RPMI8226 (cell line): ENCODE measurements around the gene KIF1A.

Experiments
- DNase-seq: peaks from one replicate; pipeline ENCODE4 v3.0.0-alpha.2; 2015

Gene KIF1A

DNA sequence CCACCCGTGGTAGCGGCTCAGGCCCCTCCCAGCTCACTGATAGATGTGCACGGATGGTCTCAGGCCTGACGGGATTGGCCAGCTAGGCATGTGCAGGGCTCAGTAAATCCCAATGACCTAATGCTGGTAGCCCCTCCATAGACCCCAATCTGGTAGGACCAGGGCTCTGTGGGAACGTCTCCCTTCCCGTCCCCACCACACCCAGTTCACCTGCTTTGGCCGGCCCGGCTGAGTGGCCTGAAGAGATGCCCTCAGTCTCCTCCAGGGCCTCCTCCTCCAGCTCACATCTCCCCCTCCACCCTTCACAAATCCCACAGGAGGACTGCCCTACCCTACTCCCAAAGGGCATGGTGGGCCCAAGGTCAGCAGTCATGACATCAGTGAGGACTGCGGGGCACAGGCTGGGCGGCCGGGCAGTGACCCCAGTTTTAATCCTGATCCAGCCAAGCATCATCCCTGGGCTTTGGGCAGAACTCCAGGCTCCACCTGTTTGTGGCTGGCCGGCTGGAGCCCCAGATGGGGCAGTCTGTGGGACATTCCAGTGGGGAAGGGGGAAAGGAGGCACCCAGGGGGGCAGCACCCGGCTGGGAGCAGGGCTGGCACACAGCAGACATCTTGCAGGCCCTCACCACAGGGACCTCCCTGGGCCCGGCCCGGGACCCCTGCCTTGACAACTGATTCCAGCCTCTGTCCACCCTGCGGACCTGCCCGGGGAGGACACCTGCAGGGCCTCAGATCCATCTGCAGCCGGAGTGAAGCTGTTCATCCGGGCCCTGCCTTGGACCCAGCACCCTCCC lies 2.3 kb downstream of the KIF1A start:
- DNase-seq: no peak

DNA sequence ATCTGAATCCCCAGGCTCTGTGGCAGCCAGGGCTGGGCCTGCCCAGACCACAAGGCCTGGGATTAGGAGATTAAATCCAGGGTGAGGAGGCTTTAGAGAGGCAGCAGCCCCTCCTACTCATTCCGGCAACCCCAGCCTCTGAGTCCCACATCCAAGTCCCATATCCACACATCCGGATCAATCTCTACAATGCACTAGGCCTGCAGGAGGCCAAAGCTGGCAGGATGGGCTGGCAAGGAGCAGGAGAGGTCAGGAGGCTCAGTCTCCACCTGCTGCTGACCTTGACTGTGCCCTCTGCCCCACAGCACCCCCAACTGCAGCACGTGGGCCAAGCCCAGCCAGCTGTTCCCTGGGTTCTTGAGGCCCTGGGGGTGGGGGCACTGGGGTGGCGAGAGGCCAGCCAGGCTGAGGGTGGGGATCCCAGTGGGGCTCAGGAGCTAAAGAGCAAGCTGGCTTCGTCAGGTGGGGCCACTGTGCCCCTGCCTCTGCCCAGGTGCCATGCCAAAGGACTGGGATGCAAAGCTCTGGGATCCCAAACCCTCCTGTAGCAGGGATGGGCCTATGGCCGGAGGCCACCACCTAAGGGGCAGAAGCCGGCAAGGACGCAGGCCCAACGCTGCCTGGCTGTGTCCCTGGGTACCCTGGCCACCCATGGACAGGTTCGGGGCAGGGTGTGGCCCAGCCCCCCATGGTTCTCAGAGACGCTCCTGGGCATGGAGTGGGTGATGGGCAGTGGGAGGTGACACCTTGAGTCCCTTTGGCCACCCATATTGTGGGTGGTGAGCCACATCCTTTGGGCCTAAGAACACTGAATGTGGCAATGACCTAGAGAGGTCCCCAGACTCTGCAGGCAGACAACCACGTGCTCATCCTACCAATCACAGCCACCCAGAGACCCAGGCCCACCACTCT lies 3.2 kb downstream of the KIF1A start:
- DNase-seq: no peak

DNA sequence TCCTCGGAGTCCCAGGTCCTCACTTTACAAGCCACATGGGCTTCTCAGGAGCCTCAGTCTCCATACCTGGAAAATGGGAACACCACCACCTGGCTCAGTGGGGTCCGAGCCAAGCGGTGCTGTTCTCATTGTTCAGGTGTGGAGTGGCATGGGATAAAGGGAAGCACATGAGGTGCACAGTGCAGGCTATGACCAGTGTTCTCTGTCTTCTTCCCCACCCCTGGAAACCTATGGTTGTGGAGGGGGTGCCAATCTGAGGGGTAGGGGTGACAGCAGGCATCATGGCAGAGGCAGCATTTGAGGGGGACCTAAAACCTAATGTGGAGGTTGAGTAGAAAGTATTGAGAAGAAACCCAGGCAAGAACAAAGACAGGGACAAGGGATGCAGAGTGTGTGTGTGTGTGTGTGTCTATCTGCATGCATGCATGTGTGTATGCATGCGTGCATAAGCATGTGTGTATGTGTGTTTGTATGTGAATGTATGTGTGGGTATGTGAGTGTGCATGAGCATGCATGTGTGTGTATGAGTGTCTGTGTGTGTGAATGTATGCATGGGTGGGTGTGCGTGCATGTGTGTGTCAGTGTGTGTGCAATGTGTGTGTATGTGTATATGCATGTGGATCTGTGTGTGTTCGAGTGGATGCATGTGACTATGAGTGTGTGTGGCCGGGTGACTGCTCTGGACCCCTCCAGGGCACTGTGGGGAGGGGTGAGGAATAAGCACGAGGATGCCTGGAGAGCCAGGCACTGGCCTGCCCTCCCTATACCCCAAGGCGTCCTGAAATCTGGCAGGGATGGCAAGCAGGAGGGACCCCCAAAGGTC lies 4.0 kb downstream of the KIF1A start:
- no peak for DNase-seq

DNA sequence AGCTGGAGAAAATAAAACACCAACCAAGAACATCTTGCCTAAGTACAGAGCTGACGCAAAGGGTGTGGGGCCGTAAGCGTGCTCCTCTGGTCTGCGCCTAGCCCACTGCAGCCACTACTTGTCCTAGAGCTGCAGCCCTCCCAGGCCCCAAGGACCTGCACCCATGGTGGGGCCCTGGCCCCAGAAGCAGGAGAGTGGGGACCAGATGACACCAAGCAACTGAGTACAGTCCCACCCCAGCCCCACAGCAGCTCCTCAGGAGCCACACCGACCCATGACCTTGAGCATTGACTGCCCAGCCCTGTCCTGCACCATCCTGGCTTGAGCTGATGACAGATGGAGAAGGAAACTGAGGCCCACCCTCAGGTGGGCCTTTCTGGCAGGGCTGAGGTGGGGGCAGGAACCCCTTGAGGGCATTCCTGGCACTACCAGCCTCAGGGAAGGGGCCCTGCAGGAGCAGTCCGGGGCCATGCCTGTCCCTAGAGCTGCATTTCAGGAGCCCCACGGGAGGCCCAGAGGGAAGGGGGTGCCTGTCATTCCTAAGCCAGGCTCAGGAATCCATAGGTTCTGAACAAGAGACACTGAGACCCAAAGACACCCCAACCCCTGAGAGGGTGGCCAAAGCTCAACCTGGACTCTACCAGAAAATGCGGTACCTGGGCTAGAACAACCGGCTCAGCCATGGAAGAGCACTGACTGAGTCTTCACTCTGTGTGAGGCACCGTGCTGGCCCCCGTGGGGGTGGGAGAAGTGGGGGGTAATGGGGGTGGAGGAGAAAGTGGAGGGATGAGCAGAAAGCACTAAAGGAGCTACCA lies 4.9 kb downstream of the KIF1A start:
- no peak for DNase-seq

DNA sequence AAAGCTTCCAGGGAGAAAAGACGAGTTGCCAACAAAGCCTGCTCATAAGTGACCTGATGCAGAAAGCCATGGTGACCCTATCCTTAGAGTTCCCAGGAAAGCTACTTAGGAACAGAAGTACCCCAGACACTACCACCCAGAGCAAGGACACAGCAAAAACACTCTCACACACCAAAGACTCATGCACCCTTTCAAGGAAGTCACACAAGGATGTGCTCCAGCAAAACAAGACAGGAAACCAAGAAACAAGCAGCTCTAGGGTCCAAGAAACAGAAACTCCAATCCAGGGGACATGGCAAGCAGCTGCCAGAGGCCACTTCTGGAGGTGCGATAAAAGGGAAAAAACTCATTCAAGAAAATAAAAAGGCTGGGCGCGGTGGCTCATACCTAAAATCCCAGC lies 5.7 kb downstream of the KIF1A start:
- no peak for DNase-seq

DNA sequence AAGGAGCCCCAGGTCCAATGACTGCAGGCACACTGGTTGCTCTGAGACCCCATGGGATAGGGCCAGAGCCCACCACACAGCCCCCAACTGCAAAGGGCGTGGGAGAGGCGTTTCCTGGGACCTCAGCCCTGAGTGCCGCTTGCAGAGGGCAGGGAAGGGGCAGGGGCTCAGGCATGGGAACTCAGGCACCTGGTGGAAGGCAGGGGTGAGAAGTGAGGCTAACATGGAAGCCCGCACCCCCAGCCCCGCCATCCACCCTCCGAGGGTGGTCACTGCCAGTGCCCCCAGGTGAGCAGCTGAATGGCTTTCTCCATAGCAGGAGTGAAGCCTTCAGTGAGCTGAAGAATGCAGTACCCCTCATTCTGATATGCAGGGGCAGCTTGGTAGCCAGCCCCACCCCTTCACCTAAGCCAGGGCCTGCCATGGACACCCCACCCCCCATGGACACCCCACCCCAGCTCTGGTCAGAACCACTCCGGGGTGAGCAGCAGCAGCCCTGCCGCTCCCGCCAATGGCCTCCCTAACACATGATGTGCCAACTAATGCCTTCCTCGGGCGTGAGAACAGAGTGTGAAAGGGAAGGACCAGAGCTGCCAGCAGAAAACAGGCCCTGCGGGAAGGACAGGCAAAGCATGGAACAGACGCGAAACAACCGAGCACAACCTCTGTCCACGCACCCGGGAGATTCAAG lies 6.6 kb downstream of the KIF1A start:
- DNase-seq: no peak

DNA sequence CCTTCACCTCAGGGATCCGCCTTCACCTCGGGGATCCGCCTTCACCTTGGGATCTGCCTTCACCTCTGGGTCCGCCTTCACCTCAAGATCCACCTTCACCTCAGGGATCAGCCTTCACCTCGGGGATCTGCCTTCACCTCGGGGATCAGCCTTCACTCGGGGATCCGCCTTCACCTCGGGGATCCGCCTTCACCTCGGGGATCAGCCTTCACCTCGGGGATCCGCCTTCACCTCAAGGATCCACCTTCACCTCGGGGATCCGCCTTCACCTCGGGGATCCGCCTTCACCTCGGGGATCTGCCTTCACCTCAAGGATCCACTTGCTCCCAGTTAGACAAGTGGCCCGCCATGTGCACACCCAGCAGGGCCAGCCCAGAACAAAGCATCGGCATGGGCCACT lies 7.3 kb downstream of the KIF1A start:
- DNase-seq: no peak

DNA sequence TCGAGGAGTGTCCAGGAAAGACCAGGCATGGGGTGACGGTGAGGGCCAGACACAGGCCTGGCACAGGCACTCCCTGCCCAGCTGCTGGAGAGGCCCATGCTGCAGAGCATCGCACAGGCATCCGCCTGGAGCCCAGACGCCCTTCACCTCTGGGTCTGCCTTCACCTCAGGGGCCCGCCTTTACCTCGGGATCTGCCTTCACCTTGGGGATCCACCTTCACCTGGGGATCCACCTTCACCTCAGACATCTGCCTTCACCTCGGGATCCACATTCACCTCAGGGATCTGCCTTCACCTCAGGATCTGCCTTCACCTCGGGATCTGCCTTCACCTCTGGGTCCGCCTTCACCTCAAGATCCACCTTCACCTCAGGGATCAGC lies 7.7 kb downstream of the KIF1A start:
- DNase-seq: no peak

DNA sequence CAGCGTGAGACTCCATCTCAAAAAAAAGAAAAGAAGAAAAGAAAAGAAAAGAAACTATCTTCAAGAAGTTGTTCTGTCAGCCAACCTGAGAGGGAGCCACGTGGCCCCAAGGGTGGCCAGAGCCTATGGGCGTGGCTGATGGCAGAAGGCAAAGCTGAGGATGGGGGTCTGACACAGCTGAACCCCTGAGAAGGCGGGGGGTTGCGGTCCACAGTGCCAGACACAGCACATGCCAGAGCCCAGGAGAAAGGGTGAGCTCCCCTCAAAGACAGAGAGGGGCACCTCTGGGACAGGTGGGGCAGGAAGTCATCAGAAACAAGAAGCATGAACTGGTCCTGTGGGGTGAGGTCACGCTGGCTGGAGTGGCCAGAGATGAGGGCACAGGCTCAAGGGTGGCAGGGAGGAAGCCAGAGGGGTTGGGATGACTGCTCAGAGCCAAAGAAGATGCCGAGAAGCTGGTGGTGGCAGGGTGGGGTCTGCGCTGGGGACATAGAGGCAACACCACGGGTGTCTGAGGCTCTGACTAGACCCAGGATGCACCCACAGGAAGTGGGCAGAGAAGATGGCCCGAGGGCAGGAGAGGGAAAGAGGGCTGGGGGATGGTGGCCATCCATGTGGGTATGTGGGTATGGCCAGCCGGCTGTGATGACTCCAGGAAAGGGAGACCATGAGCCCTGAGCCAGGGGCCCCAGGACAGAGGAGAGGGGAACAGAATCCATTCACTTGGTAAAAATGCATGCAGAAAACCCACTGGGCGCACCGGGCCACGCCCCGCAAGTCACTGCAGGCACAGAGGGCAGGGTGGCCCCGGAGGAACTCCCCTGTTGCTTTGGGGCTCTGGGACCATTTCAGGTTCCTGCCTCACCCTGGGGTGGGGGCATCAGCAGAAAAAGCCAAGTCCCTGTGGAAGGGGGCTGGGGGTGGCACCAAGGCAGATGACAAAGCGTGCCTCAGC lies 8.4 kb downstream of the KIF1A start:
- DNase-seq: no peak

DNA sequence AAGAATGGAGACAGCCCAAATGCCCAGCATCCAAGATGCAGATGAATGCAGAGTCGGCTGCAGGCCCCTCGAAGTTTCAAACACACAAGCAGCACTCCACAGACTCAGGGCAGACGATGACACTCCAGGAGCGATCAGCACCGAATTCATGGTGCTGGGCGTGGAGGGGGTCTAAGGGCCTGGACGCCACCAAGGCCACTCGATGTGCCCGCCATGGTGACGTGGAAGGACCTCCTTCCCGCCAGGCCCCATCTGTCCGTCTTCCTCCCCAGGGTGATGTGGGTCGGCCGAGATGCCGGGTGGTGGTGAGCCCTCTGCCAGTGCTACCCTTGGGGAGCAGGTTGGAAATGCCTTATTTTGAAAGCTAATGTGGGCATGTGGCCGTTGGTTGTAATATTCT lies 9.4 kb downstream of the KIF1A start:
- DNase-seq: no peak

DNA sequence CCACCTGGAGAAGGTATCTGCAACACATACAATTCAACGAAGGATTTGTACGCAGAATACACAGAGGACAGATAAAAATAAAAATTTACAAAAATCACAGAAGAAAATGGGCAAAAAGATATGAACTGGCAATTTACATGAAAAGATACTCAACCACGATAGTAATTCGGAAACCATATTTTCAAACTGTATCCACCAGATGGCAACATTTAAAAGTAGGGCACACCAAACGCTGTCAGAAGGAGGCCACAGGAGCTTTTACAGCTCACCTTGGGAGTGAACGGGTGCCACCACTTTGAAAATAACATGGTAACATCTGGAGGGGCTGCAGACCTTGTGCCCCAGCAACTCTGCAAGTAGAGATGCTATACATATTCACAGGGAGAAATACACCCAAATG lies 9.8 kb downstream of the KIF1A start:
- DNase-seq: peak; percentile 24

DNA sequence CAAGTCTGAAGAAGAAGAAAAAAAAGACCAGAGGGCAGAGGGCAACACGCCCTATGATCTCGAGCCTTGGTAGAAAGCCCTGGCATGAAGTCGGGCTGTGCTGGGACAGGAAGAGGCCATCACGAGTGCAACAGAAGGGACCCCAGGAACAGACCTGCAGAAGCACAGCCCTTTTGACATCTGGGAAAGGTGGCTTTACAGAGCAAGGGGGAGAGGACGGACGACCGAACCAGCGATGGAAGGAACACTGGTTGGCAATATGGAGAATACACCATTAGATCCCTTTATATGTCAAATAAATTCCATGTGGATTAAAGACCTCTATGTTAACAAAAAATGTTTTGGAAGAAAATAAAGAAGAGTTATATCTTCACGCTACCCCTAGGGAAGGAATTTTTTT lies 10.7 kb downstream of the KIF1A start:
- no peak for DNase-seq

DNA sequence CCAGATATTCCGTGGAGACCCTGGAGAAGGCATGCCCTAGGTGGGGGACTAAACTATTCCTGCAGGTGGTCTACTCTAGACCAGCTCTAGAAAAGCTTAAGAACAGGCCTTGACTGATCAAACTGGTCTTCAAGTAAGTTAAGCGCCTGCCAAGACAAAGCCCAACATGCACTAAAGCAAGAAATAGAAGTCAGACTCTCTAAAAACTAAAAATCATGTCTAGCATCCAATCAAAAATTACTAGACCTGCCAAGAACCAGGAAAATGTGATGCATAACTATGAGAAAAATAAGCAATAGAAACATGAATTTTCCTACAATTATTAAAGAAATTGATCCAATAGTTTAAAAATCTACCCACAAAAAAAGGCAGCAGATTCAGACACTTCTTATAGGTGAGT lies 13.6 kb downstream of the KIF1A start:
- DNase-seq: no peak

DNA sequence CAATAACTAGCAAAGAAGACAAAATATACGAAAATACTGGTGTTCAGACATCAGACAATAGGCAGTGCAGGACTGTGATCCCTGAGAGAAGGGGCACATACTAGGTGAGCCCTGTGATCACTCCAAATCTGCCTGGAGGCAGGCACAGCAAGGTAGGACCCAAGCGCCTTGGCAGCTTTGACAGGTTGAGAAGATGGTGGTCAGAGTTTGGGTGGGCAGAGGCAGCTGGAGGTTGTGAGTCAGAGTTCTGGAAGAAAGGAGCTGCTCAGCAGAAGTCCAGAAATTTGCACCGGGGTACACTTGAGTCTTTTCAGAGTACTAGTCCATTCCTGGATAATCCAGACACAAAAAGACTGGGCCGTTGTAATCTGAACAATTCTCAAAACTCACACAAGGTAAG lies 14.0 kb downstream of the KIF1A start:
- DNase-seq: no peak

DNA sequence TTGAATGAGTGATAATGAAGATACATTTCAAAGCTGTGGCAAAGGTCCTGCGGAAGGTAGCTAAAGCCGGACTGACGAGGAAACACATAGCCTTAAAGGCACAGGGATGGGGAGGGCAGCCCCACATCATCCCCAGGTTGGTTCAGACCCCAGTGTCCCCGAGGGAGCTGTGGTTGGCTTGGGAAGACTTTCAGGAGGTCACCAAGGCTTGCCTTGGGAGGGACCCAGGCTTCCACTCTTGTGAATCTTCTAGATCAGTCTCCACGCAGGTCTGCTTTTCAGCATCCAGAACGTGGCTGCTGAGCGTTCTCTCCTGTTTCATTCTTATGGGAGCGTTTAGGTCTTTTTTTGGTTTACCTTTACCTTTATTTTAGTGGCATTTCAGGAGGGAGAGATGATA lies 16.8 kb downstream of the KIF1A start:
- no peak for DNase-seq

DNA sequence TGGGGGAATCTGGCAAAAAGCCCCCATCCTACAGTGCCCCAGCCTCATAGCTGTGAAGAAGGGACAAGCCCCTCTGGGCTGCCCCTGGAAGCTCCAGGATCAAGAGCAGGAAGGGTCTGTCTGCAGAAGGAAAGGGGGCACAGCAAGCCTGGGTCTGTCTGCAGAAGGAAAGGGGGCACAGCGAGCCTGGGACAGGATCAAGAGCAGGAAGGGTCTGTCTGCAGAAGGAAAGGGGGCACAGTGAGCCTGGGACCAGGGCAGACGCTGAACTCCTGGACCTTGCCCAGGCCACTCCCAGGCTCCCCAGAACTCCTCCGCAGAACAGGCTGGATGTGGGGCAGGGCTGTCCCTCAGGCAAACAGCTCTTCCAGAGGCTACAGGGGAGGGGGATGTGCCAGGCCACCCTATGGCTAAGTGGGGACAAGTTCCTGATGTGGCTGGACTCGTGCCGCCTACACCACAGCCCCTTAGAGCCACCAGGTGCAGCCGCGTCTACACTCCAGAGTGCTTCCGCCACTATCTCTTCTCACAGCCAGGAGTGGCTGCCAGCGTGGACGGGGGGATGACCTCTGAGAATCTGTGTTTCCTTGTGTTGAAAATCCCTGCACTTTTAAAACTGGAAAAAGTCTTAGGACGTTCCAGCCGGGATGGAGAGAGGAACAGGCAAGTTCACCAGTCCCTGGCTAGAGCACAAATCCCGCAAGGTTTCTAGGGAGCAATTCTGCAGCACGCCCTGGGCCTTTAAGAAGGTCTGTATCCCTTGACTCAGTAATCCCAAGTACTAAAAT lies 20.8 kb downstream of the KIF1A start:
- no peak for DNase-seq

DNA sequence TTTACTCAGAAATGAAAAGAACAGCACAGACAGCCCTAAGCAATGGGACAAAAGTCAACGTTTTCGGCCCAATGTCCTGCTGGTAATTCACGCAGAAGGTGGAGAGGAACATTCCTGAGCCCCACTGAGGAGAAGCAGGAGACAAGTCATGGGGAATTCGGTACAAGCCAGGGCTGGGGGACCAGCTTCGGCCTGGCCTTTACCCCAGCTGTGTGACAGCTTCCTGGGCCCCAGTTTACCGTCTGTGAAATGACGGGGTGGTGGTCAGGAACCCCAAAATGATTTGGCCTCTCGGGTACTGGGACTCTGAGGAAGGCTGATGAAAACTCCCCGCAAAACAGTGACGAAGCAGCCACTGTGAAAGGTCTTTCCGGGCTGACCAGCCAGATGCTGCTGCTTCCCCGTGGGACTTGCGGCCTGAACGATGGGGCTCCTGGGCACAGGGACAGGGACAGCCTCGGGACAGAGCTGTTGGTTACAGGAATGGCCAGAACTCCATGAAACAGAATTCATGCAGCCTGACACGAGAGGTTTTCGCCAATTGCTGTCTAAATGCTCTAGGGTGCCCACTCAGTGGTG lies 21.6 kb downstream of the KIF1A start:
- no peak for DNase-seq

DNA sequence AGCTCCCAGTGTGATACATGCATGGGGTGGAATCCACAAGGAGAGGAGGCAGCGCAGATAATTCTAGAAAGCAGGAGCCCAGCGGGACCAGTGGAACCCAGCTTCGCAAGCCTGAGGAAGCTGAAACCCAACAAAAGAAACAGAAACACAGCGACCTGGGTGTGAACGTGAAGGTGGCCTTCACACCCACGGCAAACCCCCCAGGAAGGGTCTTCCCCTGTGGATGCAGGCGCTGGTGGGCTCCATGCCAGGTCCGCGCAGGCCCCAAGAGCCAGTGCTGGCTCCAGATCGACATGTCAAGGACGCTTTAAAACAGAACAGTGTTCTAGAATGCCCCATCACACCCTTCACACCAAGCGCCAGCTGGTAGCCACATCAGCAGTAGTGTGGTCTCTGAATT lies 22.1 kb downstream of the KIF1A start:
- no peak for DNase-seq

DNA sequence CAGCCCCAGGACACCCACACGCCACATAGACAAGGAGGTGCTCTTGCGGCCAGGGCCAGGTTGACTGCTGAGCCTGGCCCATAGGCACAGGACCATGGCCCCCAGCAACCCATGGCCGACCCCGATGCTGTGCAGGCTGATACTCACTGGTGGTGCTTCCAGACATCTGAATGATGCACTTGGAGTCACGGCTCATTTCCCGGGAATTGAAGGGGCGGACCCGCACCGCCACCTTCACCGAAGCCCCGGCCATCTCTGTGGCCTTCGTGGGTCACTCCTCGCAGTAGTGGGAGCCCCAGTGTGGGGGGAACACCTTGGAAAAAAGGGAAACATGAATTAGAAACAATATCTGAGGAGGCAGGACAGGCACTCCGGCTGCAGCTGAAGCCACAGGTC lies 22.5 kb downstream of the KIF1A start:
- DNase-seq: no peak
